ENCODE results near the gene MECP2.

GRCh38 chrX:154014429-154015380, 82.8 kb downstream of the MECP2 start:
- TF ChIP-seq POLR2AphosphoS5 (IDR thresholded peaks at IDR 0.05; ENCODE audit: low read depth, low read length), result no peak
- no peak for TF ChIP-seq FOXP2 (optimal IDR thresholded peaks at IDR 0.05; ENCODE audit: borderline replicate concordance, extremely low read depth, extremely low read length, insufficient read depth)

All from PFSK-1 (cell line).